Smooth muscle cell (in vitro differentiated cells): Measurements from ENCODE around the gene TSR3. TPM values are rescaled to one million over a fixed set of nuclear protein-coding genes. Genes with fewer than 3 reads are reported as not detected.

ENCODE experiments used
- DNase-seq: peaks from one replicate; lab custom pipeline; 2025; ENCODE audit not compliant: unreplicated experiment; lab: John Stamatoyannopoulos, UW
- H2AFZ ChIP-seq: fragments of 200-600 bp; sonication (generic); 2 replicates; pipeline ENCODE4 v1.6.0; 2016; ENCODE audit warnings: antibody characterized with exemption, low read depth, mild to moderate bottlenecking
- H3F3A ChIP-seq: fragments of 200-600 bp; sonication (generic); 2 replicates; pipeline ENCODE4 v1.6.0; 2017; ENCODE audit warnings: antibody characterized with exemption, low read depth
- H3K27ac ChIP-seq: fragments of 200-600 bp; sonication (generic); 2 replicates; pipeline ENCODE4 v1.5.1; 2016; ENCODE audit warnings: low read depth, mild to moderate bottlenecking
- H3K27me3 ChIP-seq: fragments of 200-600 bp; sonication (generic); 2 replicates; pipeline ENCODE4 v1.6.1; 2016; ENCODE audit warnings: low read depth, mild to moderate bottlenecking
- H3K36me3 ChIP-seq: fragments of 200-600 bp; sonication (generic); 2 replicates; pipeline ENCODE4 v1.5.1; 2016; ENCODE audit warnings: low read depth
- H3K4me1 ChIP-seq: fragments of 200-600 bp; sonication (generic); 2 replicates; pipeline ENCODE4 v1.5.1; 2016; ENCODE audit warnings: low read depth
- H3K4me2 ChIP-seq: fragments of 200-600 bp; sonication (generic); 2 replicates; pipeline ENCODE4 v1.6.0; 2016; ENCODE audit warnings: mild to moderate bottlenecking
- H3K4me3 ChIP-seq: fragments of 200-600 bp; sonication (generic); 2 replicates; pipeline ENCODE4 v1.5.1; 2016; ENCODE audit warnings: mild to moderate bottlenecking
- H3K79me2 ChIP-seq: fragments of 200-600 bp; sonication (generic); 2 replicates; pipeline ENCODE4 v1.6.0; 2016; ENCODE audit warnings: low read depth, mild to moderate bottlenecking
- H3K9ac ChIP-seq: fragments of 200-600 bp; sonication (generic); 2 replicates; pipeline ENCODE4 v1.6.0; 2016; ENCODE audit warnings: low read depth
- H3K9me3 ChIP-seq: fragments of 200-600 bp; sonication (generic); replicated peaks from 2 replicates; pipeline ENCODE4 v1.5.1; 2016; ENCODE audit warnings: low read depth
- H4K20me1 ChIP-seq: fragments of 200-600 bp; sonication (generic); 2 replicates; pipeline ENCODE4 v1.6.0; 2016; ENCODE audit warnings: low read depth
- CTCF ChIP-seq: fragments of 200-600 bp; sonication (generic); IDR thresholded peaks from 2 replicates; pipeline ENCODE4 v1.5.1; 2017; ENCODE audit warnings: borderline replicate concordance, mild to moderate bottlenecking, antibody characterized with exemption; ENCODE audit not compliant: insufficient read depth, poor library complexity, severe bottlenecking
- WGBS: methylation state at CpG from one replicate; pipeline ENCODE4 v1.1.7; 2016; ENCODE audit warnings: low lambda C conversion rate; 5-methylcytosine and 5-hydroxymethylcytosine counted together
- polyA plus RNA-seq: library from polyadenylated mRNA; unstranded; fragments of >200 nt; fragmentation: Nextera tagmentation; extraction: Ambion mirVana; gene quantifications from 2 replicates; pipeline ENCODE4 v1.2.1, GENCODE V29; 2016
- total RNA-seq: library from RNA; depleted of rRNA; stranded (reverse); fragments of >200 nt; gene quantifications from 2 replicates; pipeline ENCODE4 v1.2.3, GENCODE V29; 2014

The TSR3 gene
- total and polyA plus RNA-seq, 2 experiments from 2014 or later, result 54.9 to 142 TPM

GRCh38 chr16:1308977-1309885 is 42.4 kb downstream of the TSR3 start, which contains the start of gene UBE2I:
TSS of gene UBE2I (plus strand) at chr16:1309636. CDS start at chr16:1314031, 4,395 bp downstream.
- Histone ChIP-seq H3K9ac (peak within 1 kb of the TSS; percentile 99), H3F3A (peaks cover 5% of the 10 kb centered on the region), H3K4me2 (peak within 1 kb of the TSS; percentile 97), H2AFZ (peak within 1 kb of the TSS; percentile 88), H3K4me1 (peaks cover 15% of the 10 kb centered on the region), H3K9me3 (no peaks in the 10 kb centered on the region), H4K20me1 (peaks cover 43% of the 10 kb centered on the region), H3K27ac (peak within 1 kb of the TSS; percentile 96), H3K36me3 (no peaks in the 10 kb centered on the region), H3K27me3 (no peaks in the 10 kb centered on the region), H3K4me3 (peak within 1 kb of the TSS; percentile 74), H3K79me2 (peaks cover 44% of the 10 kb centered on the region)
- DNase-seq, result peak; percentile 99
- TF ChIP-seq CTCF, result no peak
- WGBS, result under 1% methylated on average over 48 of the region's 117 CpGs

- H3K27me3 ChIP-seq, result no peaks in the 10 kb centered on the region
- H3K9ac ChIP-seq, result peak overlapping the region; percentile 99
- peaks cover 15% of the 10 kb centered on the region for H3K4me1 ChIP-seq
- TF ChIP-seq CTCF, result no peak
- H4K20me1 ChIP-seq, result peaks cover 34% of the 10 kb centered on the region
- H3K27ac ChIP-seq, result no peak overlapping the region
- DNase-seq, result no peak
- no peak overlapping the region for H2AFZ ChIP-seq
- H3K4me3 ChIP-seq, result peak overlapping the region; percentile 64
- H3K79me2 ChIP-seq, result peaks cover 35% of the 10 kb centered on the region
- peaks cover 5% of the 10 kb centered on the region for H3F3A ChIP-seq
- no peaks in the 10 kb centered on the region for H3K9me3 ChIP-seq
- WGBS, result no CpG with 5 or more reads among the region's 43 CpGs
- peak overlapping the region; percentile 59 for H3K4me2 ChIP-seq
- no peaks in the 10 kb centered on the region for H3K36me3 ChIP-seq
Observed at GRCh38 chr16:1308036-1308976, 43.4 kb downstream of the TSR3 start.

- Histone ChIP-seq H2AFZ (no peak overlapping the region), H3K9me3 (no peaks in the 10 kb centered on the region), H3K9ac (no peak overlapping the region), H3F3A (peaks cover 5% of the 10 kb centered on the region), H3K4me3 (no peak overlapping the region), H3K4me2 (no peak overlapping the region), H3K79me2 (peaks cover 15% of the 10 kb centered on the region), H3K27me3 (no peaks in the 10 kb centered on the region), H3K36me3 (no peaks in the 10 kb centered on the region), H3K27ac (no peak overlapping the region), H4K20me1 (peaks cover 14% of the 10 kb centered on the region), H3K4me1 (peaks cover 6% of the 10 kb centered on the region)
- DNase-seq, result no peak
- 73% methylated on average over 4 of the region's 4 CpGs for WGBS
- no peak for TF ChIP-seq CTCF
Observed at GRCh38 chr16:1306334-1306733, 45.3 kb downstream of the TSR3 start.
